Epithelial cell of esophagus (primary cell): ENCODE results near the gene PARP15.

ENCODE experiments used
- DNase-seq: peaks from one replicate; pipeline ENCODE4 v3.0.0; 2010; ENCODE audit warnings: low read depth
- H3K4me3 ChIP-seq: 2 replicates; pipeline ENCODE4 v1.5.1; 2011; ENCODE audit warnings: mild to moderate bottlenecking, low read length, control low read depth
- TF ChIP-seq, protein P1 (sequence below): IDR thresholded peaks from 2 replicates; pipeline ENCODE4 v1.5.1; 2011; ENCODE audit warnings: low read depth, mild to moderate bottlenecking, low read length, control low read depth, inconsistent platforms; ENCODE audit not compliant: insufficient read depth; ENCODE audit errors: missing control alignments

Gene PARP15

DNA sequence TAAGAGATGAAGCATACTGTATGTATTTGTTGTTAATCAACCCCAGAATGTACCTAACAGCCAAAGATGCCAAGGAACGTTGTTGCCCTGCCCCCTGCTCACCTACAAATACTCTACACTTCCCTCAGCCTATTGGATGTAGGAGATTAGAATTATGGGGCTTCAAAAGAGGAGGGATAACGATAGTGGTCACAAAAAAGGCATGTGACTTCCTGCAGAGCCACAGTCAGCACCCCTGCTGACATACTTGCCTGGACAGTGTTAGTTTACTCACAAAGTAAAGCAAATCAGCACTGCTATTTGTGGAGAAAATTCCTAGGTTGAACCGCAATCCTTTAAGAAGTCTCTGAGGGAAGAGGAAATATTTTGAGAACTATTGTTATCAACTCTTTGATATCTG, 37.9 kb downstream of the PARP15 start:
- DNase-seq: no peak
- no peak overlapping the region for H3K4me3 ChIP-seq
- TF ChIP-seq, protein P1, sequence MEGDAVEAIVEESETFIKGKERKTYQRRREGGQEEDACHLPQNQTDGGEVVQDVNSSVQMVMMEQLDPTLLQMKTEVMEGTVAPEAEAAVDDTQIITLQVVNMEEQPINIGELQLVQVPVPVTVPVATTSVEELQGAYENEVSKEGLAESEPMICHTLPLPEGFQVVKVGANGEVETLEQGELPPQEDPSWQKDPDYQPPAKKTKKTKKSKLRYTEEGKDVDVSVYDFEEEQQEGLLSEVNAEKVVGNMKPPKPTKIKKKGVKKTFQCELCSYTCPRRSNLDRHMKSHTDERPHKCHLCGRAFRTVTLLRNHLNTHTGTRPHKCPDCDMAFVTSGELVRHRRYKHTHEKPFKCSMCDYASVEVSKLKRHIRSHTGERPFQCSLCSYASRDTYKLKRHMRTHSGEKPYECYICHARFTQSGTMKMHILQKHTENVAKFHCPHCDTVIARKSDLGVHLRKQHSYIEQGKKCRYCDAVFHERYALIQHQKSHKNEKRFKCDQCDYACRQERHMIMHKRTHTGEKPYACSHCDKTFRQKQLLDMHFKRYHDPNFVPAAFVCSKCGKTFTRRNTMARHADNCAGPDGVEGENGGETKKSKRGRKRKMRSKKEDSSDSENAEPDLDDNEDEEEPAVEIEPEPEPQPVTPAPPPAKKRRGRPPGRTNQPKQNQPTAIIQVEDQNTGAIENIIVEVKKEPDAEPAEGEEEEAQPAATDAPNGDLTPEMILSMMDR: no peak

DNA sequence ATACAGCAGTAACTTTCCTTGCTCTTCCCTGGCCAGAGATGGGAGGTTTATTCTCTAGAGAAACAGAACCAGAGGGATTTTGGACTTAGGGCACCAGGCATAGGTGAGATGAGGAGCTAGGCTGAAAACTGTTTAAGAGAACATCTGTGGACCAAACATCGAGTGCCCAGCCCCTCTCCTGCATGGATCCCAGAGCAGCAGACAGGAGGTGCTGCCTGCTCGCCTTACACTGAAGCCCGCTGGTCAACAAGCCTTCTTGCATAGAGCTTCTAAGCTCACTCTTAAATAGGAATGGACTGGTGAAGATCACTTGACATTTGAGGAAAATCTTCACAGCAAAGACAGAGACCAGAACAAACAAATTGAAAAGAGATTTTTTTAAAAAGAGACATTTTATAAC, 41.2 kb downstream of the PARP15 start:
- no peak overlapping the region for H3K4me3 ChIP-seq
- DNase-seq: no peak
- TF ChIP-seq, protein P1: no peak

DNA sequence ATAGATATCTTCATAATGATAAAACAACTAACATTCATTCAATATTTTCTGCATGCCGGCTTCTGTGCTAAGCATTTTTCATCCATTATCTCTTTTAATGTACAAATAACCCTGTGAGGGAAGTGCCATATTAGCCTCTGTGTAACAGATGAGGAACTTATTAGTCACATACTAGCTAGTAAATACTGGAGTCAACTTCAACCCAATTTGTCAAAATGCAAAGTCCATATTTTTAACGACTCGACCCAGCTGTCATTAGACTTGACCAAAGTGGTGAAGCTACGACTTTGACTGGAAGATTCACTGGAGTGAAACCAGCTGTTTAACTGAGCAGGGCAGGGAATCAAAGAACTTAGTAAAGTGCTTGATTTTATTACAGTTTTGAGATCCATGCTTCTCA, 41.6 kb downstream of the PARP15 start:
- TF ChIP-seq, protein P1: no peak
- no peak overlapping the region for H3K4me3 ChIP-seq
- no peak for DNase-seq

- DNase-seq: no peak
- TF ChIP-seq, protein P1: no peak
- H3K4me3 ChIP-seq: no peak overlapping the region
These were observed 42.9 kb downstream of the PARP15 start for GRCh38 chr3:122620399-122620798.

- no peak overlapping the region for H3K4me3 ChIP-seq
- no peak for DNase-seq
- TF ChIP-seq, protein P1: no peak
These were observed 43.7 kb downstream of the PARP15 start for GRCh38 chr3:122621112-122621511.

DNA sequence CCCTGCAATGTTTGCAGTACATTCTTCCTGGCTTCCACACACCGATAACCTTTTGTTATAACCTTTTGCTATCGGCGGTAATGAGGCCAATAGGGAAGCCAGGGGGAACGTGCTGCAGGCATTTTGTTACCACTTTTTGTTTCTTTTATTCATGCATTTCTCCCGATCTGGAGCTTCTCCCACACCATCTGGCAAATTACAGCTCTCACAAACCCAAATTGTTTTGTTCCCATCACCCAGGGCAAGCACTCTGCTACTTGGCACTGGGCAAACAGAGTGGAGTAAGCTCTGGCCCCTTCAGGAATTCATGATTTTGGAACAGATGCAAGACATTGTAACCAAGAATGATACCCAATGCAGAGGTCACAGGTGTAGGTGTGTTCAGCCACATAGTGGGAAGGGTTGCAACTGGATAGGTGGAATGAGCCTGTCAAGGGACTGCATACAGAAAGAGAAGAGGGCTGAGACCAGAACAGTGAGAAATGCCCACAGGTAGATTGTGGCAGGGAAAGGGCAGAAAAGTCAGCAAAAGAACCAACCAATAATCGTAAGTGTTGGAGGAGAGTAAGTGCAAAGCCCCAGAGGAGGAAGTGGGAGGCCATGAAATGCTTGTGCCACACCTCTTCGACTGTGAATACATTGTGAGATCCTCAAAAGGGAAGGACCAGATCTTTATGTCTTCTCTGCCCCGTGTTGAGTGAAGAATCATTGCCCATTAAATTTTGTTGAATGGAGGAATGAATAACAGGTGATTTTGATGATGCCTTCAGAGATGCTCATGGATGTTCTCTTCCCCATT, 45.8 kb downstream of the PARP15 start:
- DNase-seq: no peak
- no peak overlapping the region for H3K4me3 ChIP-seq
- TF ChIP-seq, protein P1: no peak
